AG20443 (cell line): ENCODE measurements around the gene LSM3.

Source experiments
- DNase-seq: peaks from one replicate; pipeline ENCODE4 v3.0.0; 2012; ENCODE audit warnings: low spot score, mixed read lengths

LSM3 gene

DNA sequence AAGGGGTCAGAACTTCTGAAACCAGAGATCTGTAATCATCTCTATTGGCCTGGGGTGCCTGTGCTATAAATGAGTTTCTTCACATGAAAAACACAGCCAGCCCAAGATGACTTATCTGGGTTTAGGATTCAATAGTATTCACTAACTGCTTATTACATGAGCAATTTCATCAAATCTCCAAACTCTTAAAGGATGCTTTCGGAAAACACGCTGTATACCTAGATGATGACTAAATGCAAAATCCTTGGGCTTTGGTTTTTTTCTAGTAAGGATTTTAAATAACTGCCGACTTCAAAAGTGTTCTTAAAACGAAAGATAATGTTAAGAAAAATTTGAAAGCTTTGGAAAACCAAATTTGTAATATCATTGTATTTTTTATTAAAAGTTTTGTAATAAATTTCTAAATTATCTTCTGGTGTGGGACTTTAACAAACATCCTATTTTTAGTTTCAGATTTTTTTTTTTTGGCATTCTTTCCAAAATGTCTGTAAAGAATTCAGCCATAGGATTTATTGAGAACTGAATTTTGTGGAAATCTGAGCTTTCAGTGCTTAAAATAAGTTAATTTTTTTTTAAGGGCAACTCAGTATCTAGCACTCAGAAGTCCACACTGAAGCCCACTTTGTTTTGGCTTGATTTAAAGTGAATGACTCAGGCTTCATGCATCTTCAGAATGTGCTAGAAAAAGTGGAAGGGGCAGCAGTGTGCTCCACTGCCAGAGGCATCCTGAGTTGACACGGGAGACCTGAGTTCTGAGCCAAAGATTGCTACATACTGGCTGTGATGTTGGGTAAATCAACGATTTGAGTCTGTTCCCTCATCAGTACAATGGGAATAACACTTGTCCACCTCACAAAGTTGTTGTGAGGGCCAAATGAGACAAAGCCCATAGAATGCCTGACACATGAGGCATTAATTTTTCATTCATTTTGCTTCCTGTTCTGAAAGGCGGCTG is 35.1 kb upstream of the LSM3 start:
- peak; percentile 87 for DNase-seq

DNA sequence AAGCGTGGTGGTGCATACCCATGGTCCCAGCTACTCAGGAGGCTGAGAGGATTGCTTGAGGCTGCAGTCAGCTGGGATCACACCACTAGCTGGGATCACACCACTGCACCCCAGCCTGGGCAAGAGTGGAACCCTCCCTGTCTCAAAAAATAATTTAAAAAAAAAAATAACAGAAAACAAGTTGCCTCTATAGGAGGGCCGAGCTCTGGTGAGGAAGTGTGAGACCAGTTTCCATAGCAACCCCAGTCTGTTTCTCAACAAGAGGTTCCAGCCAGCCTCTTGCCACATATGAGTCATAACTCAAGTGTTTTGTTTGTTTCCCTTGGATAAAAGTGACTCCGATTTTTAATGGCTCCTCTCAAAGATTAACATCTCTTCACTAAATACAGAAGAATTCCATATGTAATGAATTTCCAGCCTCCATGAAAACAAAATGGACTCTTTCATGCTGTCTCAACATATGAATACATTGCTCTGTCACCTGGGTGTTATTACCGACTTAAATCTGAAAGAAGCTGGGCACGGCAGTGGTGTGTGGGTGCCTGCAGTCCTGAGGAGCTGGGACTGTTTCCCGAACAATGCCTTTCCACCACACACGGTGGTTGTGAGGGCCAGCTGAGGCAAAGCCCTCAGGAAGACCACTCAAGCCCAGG is 34.1 kb upstream of the LSM3 start:
- DNase-seq: peak; percentile 95

DNA sequence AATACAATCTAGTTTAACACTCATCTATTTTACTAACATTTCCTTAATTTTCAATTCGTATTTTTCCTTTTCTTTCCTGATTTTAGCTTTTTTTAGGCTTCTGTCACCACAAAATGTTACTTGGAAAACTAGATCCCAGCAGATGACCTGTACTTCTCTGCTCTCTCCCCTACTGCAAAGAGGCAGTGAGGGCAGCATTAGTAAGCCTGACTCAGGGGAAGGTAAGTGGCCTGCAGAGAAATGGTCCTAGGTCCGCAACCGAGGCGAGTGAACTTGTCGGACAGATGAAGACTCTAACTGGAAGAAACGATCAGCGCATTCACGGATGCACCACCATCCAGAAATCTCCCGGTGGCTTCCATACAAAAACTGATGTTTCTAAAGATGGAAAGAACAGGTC is 33.4 kb upstream of the LSM3 start:
- peak; percentile 57 for DNase-seq

DNA sequence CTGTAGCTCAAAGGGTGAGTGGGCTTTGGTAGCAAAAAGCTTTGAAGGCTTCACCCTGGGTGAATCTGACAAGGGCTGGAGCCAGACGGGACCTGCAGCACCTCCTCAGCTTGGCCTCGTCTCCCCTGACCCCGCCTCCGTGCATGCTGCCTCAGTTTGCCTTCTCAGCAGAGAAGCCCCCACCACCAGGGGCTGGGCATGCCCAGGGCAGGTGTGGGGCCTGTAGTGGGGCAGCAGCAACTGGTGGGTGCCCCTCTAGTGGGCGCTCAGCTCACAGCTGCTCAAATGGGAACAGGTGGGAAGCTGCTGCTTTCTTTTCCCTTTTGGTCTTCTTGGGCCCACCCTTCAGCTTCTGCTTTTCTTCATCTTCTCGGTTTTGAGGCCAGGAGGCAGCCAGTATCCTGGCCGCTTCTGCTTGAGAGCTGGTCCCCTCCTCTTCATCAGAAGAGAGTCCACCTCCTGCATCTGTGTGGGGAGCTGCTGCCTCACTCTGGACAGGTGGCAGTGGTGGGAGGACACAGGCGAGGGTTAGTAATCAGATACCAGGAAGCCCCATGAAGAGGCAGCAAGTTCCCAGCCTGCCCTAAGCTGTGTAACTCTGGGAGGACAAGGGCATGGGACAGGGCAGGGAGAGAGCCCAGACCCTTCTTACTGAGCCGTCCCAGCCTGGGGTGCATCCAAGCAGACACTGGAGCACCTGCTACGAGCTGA is 32.8 kb upstream of the LSM3 start:
- no peak for DNase-seq

DNA sequence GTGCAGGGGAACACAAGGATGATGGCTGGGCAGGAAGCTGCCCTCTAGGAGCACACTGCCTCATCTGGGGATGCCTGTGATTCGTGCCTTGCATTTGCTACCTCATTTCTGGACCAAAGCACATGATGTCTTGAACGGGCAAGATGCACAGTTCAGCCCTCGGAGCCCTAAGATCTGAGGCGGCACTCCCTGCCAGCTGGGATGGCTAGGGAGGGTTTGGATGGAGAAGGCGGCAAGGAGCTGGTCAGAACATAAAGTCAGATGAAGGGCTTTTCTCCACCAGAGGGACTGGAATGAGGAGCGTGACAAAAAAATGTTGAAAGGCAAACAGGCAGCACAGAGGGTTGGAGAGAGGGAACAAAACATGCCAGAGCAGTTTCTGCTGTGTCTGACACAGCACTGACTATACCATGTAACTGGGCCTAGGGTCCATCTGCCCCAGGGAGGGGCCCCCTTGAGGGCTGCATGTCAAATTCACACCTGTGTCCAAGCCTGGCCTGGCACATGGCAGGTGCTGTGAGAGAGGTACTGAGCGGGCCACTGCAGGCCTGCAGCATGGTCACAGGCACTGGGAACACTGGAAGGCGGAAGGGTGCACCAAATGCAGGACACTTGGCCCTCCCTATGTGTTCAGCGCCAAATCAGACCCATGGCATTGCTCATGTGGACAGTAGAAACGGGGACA is 32.1 kb upstream of the LSM3 start:
- no peak for DNase-seq

DNA sequence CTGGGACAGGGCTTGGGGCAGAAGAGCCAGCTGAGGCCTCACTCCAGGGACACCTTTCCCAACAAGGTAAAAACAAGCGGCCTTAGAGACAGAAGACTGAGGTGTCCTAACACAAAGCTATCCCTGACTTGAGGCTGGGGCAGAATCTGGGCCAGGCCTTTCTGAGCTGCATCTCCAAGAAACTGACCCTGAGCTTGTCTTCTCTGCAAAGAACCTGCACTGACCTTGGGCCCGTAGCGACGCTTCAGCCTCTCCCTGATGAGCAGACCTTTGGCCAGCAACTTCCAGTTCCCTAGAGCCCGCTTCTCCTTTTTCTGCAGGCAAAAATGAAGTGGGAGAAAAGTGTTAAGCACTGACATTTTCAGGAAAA is 31.6 kb upstream of the LSM3 start:
- DNase-seq: no peak

DNA sequence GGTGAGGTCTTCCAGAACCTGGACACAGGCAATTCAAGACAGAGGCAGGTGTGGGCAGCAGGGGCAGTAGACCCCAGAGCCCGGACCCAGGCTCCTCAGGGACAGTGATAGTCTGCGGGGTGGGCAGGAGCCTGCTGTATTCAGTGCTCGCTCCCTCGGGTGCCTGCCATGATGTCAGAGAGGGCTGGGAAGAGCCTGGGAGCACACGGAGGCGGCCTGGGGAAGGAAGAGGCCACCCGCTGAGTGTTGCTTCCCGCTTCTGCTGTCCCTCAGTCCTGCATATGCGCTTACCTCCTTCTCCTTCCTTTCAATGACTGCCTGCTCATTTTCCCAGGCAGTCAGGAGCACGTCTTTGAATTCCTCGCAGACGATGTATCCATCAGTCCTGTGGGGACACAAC is 31.0 kb upstream of the LSM3 start:
- DNase-seq: no peak

DNA sequence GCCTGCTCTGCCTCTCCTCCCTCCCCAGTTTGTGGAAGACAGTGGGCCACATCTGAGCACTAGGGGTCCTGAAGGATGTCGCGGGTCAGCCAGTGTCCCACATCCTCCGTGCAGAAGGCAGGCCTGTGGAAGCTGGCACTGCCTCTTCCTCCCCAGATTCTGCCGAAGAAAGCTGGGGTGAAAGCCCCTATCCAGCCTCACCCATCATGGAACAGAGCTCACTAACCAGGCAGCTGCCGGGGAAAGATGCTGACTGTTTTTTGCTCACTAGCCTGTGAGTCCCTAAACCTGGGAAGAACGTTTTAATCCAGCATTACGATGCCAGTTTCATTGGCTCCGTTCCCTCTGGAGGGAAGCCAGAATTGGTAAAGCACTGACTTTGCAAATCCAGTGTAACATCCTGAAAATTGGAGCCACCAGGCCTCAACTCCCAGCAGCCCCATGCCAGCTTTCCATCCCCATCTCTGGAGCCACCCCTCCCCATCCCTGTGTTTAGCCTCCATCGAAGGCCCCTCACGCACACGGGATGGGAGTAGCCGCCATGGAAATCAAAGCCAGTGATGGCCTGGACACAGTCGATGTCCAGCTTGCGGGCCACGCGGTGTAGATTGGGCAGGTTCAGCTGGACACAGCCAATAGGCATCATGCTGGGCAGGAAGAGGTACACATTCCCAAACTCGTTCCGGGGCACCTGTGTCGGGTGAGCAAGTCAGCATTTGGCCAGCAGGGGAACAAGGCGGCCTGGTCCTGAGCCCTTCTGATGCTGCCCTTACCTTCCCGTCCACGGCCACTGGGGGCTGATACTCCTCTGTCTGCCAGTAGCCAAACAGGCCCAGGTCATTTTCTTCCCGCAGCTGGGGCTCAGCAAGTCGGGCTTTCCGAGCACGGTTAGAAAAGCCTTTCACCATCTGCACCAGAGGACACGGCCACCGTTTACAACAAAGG is 30.3 kb upstream of the LSM3 start:
- DNase-seq: no peak

DNA sequence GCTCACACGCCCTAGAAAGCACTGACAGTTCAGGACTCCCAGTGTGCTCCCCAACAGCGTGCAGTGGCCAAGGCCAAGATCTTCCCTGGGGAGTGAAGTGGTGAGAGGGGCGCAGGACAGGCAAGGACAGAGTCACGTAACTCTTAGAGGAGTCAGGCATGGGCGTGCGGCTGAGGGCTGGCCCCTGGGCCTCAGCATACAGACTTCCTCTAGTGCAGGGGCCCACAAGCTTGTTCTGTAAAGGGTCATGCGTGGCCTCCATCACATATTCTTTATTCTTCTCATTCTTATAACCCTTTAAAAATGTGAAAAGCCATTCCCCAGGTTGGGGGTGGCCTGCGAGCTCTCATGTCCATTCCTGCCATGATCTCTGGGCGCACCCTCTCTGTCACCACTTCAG is 28.5 kb upstream of the LSM3 start:
- no peak for DNase-seq

DNA sequence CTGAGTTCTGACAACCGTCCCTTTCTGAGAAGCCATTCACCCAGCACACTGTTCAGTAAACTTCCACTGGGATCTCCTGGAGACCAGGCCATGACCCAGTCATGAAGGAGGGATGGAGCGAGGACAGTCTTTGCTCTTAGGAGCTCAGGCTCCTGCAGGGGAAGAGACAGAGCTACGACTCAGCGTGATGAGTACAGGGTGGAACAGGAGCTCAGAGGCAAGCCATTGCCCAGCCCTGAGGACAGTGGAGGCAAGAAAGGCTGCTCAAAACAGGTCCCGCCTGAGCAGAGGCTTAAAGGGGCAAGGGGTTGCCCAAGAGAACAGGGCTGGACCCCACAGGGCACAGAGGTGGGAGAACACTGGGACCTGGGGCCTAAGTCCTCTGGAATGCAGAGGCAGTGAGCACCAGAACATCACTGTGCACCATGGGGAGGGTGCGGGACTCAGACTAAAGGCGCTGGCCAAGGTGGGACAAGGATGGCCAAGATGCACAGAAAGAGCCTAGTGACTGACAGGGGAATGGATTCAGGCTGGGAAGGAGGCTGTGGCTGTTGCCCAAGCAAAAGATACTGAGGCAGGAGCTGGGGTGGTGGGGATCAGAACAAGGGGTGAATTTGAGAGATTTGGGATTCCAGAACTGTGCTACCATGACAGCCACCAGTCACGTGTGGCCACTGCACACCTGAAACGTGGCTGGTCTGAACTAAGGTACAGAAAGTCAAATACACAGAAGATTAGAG is 28.0 kb upstream of the LSM3 start:
- no peak for DNase-seq

DNA sequence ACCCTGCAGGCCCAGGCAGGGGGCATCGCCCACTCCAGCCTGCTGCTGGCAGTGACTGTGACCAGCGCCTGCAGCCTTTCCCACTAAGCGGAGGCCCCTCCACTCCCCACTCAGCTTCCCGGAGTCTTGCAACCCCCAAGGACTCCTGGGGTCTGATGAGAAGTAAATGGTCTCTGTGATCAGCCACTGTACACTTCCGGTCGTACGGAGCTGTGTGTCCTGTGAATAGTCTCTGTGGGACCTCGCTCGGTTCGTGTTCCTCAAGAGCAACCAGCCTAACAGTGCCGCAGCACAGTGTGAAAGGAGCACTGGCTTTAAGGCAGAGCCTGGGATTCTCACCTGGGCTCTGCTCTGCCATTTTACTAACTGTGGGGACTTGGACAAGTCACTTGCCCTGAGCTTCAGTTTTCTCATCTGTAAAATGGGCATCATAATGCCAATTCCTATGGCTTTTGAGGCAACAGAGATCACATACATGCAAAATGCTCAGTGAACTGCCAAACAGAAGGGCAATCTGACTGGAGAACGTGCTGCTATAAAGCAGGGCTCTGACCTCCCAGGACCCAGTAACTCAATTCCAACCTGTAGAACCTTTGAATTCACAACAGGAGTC is 27.0 kb upstream of the LSM3 start:
- no peak for DNase-seq

DNA sequence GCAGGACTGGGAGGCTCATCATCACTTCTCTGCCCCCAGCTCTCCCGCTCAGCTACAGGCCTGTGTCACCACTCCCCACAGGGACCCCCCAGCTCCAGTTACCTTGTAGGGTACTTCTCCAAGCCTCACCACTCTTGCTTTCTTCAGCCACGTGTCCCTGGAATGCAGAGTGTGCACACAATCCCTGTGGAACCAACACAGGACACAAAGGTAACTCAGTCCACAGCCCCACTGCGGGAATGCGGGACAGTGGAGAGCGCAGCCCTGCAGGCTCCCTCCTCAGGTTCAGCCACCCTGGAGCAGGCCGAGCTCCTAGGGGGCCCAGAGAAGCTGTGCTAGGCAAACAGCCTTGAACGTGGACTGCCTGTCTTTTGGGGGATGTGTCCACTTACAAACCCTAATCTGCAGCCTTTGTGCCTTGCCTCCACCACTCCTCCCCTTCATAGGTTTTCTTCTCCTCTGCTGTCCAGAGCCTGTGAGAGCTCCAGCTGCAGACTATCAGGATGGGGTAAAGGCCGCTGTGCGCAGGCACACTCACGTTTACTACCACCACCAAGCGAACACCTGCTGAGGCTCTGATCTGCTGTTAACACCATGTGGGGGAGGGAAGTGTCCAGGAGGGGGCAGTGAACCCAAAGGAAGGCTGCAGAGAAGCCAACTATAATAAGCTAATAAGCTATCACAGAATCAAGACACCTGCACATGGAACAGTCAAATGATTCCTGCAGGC is 26.2 kb upstream of the LSM3 start:
- DNase-seq: no peak

DNA sequence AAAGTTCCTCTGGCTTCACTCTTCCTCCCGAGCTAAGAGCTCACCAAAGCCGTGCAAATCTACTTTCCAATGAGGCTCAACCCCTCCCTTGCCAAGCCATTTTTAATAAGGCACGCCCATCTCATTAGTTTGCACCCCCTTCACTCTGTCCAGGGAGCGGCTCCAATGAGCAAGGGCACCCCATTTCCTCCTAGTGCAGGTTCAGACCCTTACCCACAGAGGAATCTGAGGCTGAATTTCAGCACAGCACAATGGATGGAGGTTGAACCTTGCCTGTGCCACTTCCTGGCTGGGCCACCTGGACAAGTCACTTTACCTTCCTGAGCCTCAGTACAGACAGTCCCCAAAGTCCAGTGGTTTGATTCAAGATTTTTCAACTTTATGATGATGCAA is 25.7 kb upstream of the LSM3 start:
- DNase-seq: no peak

DNA sequence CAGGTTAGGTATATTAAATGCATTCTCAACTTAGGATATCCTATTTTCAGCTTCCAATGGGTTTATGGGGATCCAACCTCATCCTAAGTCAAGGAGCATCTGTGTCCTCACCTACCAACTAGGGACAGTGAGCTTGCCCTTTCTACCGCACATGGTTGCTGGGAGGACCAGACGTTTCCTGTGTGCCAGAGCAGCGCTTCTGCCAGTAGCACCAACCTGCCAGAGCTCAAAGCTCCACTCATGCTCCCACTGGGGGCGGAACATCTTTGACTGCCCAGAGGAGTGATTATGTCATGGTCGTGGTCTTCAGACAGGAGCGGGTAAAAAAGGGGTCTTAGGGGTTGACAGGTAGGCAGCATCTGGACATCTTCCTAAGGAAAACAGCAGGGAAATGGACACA is 25.0 kb upstream of the LSM3 start:
- no peak for DNase-seq

DNA sequence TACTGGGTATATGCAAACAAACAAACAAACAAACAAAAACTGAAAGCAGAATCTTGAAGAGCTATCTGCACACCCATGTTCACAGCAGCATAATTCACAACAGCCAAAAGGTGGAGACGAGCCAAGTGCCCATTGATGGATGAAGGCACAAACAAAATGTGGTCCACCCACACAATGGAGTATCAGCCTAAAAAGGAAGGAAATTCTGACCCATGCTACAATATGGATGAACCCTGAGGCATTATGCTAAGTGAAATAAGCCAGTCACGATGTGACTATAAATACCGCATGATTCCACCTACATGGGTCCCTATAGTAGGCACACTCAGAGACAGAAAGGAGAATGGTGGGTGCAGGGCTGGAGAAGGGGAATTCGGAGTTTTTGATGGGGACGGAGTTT is 24.3 kb upstream of the LSM3 start:
- no peak for DNase-seq

DNA sequence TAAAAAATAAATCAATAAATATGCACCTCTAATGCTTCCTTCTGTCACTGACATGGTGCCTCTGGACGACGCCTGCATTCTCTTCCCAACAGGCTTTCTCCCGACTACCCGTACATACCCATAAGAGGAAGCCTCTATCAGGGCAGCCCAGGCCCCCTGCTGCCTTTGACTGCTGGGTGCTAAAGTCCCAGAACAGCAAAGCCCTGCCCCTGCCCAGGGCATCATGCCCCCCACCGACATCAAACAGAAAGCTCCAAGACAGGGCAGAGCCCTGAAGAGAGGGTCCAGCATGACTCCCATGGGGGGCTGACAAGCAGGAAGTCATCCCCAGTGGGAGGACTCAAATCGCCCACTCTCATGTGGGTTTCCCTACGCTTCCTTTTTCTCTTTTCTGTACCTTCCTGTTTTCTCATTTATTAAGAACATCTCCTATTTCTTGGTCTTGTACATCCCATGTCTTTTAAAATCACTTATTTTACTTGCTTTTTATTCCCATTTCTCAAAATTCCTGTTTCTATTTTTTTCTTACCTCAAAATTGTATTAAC is 23.6 kb upstream of the LSM3 start:
- no peak for DNase-seq

DNA sequence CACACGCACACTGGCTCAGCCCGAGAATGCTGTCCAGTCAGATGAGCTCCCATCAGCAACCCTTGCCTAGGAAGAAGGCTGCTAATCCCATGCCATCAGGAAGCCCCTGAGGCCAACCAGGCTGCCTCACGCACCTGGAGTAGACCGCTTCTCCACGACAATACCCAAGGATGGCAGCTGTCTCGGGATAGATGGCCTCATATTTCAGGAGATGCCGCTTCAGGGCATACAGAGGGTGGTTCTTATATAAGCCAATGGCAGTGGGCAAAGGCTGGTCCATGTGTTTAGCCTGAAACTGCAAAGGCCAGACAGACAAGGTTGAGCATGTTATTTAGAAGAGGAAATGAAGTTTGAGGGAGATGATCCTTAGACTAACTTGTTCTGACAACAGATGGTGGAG is 22.4 kb upstream of the LSM3 start:
- no peak for DNase-seq

DNA sequence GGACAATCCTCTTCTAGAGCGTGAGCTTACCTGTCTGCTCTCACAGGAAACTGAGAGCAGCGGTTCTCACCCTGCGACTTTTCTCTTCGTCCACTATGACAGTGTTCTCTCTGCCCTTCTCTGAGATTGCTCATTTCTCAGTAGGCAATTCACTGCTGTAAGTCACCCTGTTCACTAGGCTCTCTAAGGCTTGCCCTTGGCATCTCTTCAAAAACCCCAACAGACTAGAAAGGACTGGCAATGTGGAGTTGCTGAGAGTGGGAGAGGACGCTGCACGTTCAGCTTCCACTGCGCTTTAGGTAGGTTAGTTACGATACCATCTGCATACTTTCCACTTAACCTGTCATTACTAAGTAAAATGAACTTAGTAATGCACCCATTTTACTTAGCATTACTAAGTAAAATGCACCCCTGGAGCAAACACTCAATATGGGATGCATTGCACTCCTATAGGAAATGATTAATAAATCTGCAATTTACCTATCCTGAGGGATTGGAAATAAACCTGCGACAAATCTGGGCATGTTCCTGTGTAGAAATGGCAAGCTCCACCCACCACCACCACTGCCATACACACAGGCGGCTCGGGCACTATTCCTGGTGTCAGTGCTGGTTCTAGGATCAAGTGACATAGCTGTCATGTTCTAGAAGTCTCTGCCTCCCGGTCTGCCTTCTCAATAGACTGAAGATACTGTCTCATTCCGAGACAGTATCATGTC is 21.6 kb upstream of the LSM3 start:
- DNase-seq: no peak
